Tibial artery (tissue), 4 donors: ENCODE data around the gene NMRAL1.

Experiments used
- DNase-seq, 2 donors: peaks; one replicate each; pipeline ENCODE4 v3.0.0-alpha.2; 2019
- H3K27ac ChIP-seq, 2 donors: fragments of 200-600 bp; sonication (generic) in 1 of 2; 1 replicate in 1 of 2; 2 replicates in 1 of 2; pipeline ENCODE4 v1.5.1; 2018 to 2019; ENCODE audit warnings: mild to moderate bottlenecking in 1 of 2
- H3K27me3 ChIP-seq, 2 donors: fragments of 200-600 bp; sonication (generic) in 1 of 2; one replicate each; pipeline versions ENCODE4 v1.5.1 to v1.6.0; 2016 to 2019
- H3K36me3 ChIP-seq, 3 donors: fragments of 200-600 bp; sonication (generic) in 2 of 3; one replicate each; pipeline ENCODE4 v1.5.1; 2016 to 2019; ENCODE audit warnings: mild to moderate bottlenecking in 2 of 3
- H3K4me1 ChIP-seq, 4 donors: fragments of 200-600 bp; sonication (generic) in 2 of 4; 1 replicate in 3 of 4; 2 replicates in 1 of 4; pipeline ENCODE4 v1.5.1; 2016 to 2019
- H3K4me3 ChIP-seq, 2 donors: fragments of 200-600 bp; sonication (generic) in 1 of 2; 1 replicate in 1 of 2; 2 replicates in 1 of 2; pipeline ENCODE4 v1.5.1; 2018 to 2019; ENCODE audit warnings: mild to moderate bottlenecking in 2 of 2
- H3K9me3 ChIP-seq, 3 donors: fragments of 200-600 bp; sonication (generic) in 1 of 3; one replicate each; pipeline ENCODE4 v1.5.1; 2016 to 2019
- intact Hi-C: fragments of 100-400 bp; cut with DNase I; formaldehyde crosslinking; loops from one replicate; pipeline ENCODE4 v1.15.0; 2023; ENCODE audit warnings: low total_unique reads
- TF ChIP-seq, protein P1 (sequence below), 2 experiments: fragments of 200-600 bp in 1 of 2; fragments of 450-650 bp in 1 of 2; IDR thresholded peaks; one replicate each; pipeline ENCODE4 v1.5.1; 2017 to 2019; ENCODE audit warnings: antibody characterized with exemption in 2 of 2, mild to moderate bottlenecking in 1 of 2, moderate library complexity in 1 of 2

Gene NMRAL1

DNA sequence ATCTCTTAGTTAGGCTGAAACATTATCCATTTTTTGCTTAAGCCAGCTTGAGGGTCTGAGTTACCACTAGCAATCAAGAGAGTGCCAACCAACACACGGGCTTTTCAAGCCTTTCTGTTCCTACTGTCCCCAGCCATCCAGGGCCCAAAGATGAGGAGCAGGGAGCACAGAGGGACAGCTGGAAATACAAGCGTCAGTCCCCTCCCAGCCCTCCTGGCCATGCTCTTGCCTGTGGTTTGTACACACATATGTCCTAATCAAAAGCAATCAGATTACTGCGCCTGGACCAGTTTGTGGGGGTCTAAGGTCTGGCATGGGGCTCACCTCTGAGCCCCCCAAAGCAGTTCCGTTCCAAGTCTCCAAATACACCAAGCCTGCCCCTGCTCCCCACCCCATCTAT, 61.6 kb downstream of the NMRAL1 start:
- H3K27me3 ChIP-seq = no peaks in the 10 kb centered on the region
- H3K4me1 ChIP-seq = peaks cover 0 to 24% (median 17%) of the 10 kb centered on the region in 4 donors
- no peak for DNase-seq
- no peak overlapping the region for H3K27ac ChIP-seq
- TF ChIP-seq, protein P1, sequence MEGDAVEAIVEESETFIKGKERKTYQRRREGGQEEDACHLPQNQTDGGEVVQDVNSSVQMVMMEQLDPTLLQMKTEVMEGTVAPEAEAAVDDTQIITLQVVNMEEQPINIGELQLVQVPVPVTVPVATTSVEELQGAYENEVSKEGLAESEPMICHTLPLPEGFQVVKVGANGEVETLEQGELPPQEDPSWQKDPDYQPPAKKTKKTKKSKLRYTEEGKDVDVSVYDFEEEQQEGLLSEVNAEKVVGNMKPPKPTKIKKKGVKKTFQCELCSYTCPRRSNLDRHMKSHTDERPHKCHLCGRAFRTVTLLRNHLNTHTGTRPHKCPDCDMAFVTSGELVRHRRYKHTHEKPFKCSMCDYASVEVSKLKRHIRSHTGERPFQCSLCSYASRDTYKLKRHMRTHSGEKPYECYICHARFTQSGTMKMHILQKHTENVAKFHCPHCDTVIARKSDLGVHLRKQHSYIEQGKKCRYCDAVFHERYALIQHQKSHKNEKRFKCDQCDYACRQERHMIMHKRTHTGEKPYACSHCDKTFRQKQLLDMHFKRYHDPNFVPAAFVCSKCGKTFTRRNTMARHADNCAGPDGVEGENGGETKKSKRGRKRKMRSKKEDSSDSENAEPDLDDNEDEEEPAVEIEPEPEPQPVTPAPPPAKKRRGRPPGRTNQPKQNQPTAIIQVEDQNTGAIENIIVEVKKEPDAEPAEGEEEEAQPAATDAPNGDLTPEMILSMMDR (IDR thresholded peaks at IDR 0.05) = no peak
- no peaks in the 10 kb centered on the region for H3K9me3 ChIP-seq
- intact Hi-C loops = no loop called here
- no peak overlapping the region for H3K4me3 ChIP-seq
- H3K36me3 ChIP-seq = peaks cover 0 to 25% (median 17%) of the 10 kb centered on the region in 3 donors

DNA sequence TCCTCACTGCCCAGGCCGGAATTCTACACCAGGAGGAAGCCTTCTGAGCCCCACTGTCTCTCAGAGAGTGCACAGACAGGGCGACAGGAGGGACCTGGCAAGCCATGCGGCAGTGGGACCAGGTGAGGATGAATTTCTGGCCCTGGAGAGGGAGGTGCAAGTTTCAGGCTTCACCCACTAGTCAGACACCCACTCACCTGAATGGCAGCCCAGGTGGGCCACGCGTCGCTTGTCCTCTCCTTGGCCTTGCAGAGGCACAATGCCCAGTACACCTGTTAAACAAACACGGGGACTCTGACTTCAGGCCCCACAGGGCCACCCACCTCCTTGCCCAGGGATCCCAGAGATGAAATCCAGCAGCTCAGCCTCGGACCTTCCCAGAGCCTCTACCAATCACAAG, 62.3 kb downstream of the NMRAL1 start:
- intact Hi-C loops = no loop called here
- DNase-seq = no peak
- Histone ChIP-seq H3K27me3 (no peaks in the 10 kb centered on the region), H3K4me1 (peaks cover 0 to 24% (median 17%) of the 10 kb centered on the region in 4 donors), H3K36me3 (peaks cover 2 to 31% (median 24%) of the 10 kb centered on the region in 3 donors), H3K9me3 (no peaks in the 10 kb centered on the region), H3K27ac (no peak overlapping the region), H3K4me3 (no peak overlapping the region)
- TF ChIP-seq, protein P1 (IDR thresholded peaks at IDR 0.05) = no peak
